Fibroblast of mammary gland (primary cell): ENCODE results near the gene PPP3R1.

ENCODE experiments used
- DNase-seq: peaks from one replicate; pipeline ENCODE4 v3.0.0-alpha.2; 2010; ENCODE audit warnings: low read depth
- H3K4me3 ChIP-seq: 2 replicates; pipeline ENCODE4 v1.5.1; 2011; ENCODE audit warnings: low read depth, mild to moderate bottlenecking, low read length, moderate library complexity; ENCODE audit not compliant: control insufficient read depth
- CTCF ChIP-seq: conservative IDR thresholded peaks from 2 replicates; pipeline ENCODE4 v1.5.1; 2011; ENCODE audit warnings: low read depth, low read length, inconsistent platforms; ENCODE audit not compliant: control insufficient read depth, insufficient read depth

PPP3R1 gene

GRCh38 chr2:68245066-68245465, 7.3 kb downstream of the PPP3R1 start:
- no peak for DNase-seq
- no peak for TF ChIP-seq CTCF

GRCh38 chr2:68244456-68244855, 7.9 kb downstream of the PPP3R1 start:
- no peak overlapping the region for H3K4me3 ChIP-seq
- peak; percentile 35 for TF ChIP-seq CTCF
- peak; percentile 37 for DNase-seq

More at GRCh38 chr2:68245066-68245465, 7.3 kb downstream of the PPP3R1 start:
- no peak overlapping the region for H3K4me3 ChIP-seq

GRCh38 chr2:68241732-68242131, 10.6 kb downstream of the PPP3R1 start:
- DNase-seq, result no peak
- no peak for TF ChIP-seq CTCF
- no peak overlapping the region for H3K4me3 ChIP-seq

GRCh38 chr2:68240446-68240845, 11.9 kb downstream of the PPP3R1 start:
- TF ChIP-seq CTCF, result no peak
- DNase-seq, result no peak
- H3K4me3 ChIP-seq, result no peak overlapping the region

GRCh38 chr2:68238955-68239822, 13.1 kb downstream of the PPP3R1 start:
- DNase-seq, result peak; percentile 62
- H3K4me3 ChIP-seq, result no peak overlapping the region
- no peak for TF ChIP-seq CTCF

GRCh38 chr2:68237976-68238580, 14.3 kb downstream of the PPP3R1 start:
- no peak for TF ChIP-seq CTCF
- no peak for DNase-seq
- no peak overlapping the region for H3K4me3 ChIP-seq

- TF ChIP-seq CTCF, result no peak
- DNase-seq, result peak; percentile 63
- H3K4me3 ChIP-seq, result no peak overlapping the region
These were observed 14.9 kb downstream of the PPP3R1 start for GRCh38 chr2:68237404-68237803.
